Esophagus mucosa (tissue), 1 donor: ENCODE measurements around the gene CCDC85C. TPM values are rescaled to one million over a fixed set of nuclear protein-coding genes. Genes with fewer than 3 reads are reported as not detected.

Experiments
- ATAC-seq: fragments of 200-7000 bp; cut with Tn5 transposase; one replicate; pipeline ENCODE4 v1.9.1; 2020
- total RNA-seq: library from RNA; stranded (reverse); gene quantifications from one replicate; pipeline ENCODE4 v1.2.4, GENCODE V29; 2023
- donor health status: DM: yes; HTN: yes; CAD: no.

Gene CCDC85C
- total RNA-seq, 1 donor from 2014 or later, result 50.2 TPM

- ATAC-seq, result no peak
Measured at GRCh38 chr14:99589651-99590530, 14.1 kb downstream of the CCDC85C start.

- ATAC-seq, result no peak
Measured at GRCh38 chr14:99589031-99589441, 15.0 kb downstream of the CCDC85C start.

- ATAC-seq, result no peak
Measured at GRCh38 chr14:99587460-99588278, 16.3 kb downstream of the CCDC85C start.

GRCh38 chr14:99586761-99587459 is 17.1 kb downstream of the CCDC85C start:
- peak; percentile 14 for ATAC-seq

- no peak for ATAC-seq
Measured at GRCh38 chr14:99586054-99586760, 17.8 kb downstream of the CCDC85C start.

GRCh38 chr14:99584823-99585222 is 19.2 kb downstream of the CCDC85C start:
- no peak for ATAC-seq

GRCh38 chr14:99581938-99582337 is 22.1 kb downstream of the CCDC85C start:
- ATAC-seq, result no peak

- ATAC-seq, result no peak
Measured at GRCh38 chr14:99581374-99581773, 22.6 kb downstream of the CCDC85C start.

GRCh38 chr14:99579903-99580571 is 24.0 kb downstream of the CCDC85C start:
- ATAC-seq, result peak; percentile 76

GRCh38 chr14:99579120-99579836 is 24.7 kb downstream of the CCDC85C start:
- ATAC-seq, result peak; percentile 76

- ATAC-seq, result peak; percentile 30
Measured at GRCh38 chr14:99578541-99579101, 25.4 kb downstream of the CCDC85C start.

GRCh38 chr14:99576761-99577705 is 27.0 kb downstream of the CCDC85C start:
- ATAC-seq, result no peak

GRCh38 chr14:99576304-99576703 is 27.7 kb downstream of the CCDC85C start:
- ATAC-seq, result peak; percentile 56

GRCh38 chr14:99575043-99576023 is 28.7 kb downstream of the CCDC85C start:
- ATAC-seq, result peak; percentile 77

- ATAC-seq, result no peak
Measured at GRCh38 chr14:99574099-99574880, 29.7 kb downstream of the CCDC85C start.

- no peak for ATAC-seq
Measured at GRCh38 chr14:99573436-99574098, 30.4 kb downstream of the CCDC85C start.

- no peak for ATAC-seq
Measured at GRCh38 chr14:99573000-99573330, 31.0 kb downstream of the CCDC85C start.
